H1 (cell line): Measurements from ENCODE around the gene BEST1. TPM values are rescaled to one million over a fixed set of nuclear protein-coding genes. Genes with fewer than 3 reads are reported as not detected.

Experiments used
- CTCF ChIA-PET: fragments of 300-600 bp; sonication (Branson Sonifier 250); formaldehyde crosslinking; loops from one replicate; lab custom pipeline; 2021; ENCODE audit not compliant: partially characterized antibody; lab: Charles Lee
- POLR2A ChIA-PET: fragments of 300-600 bp; sonication (Branson Sonifier 250); formaldehyde crosslinking; loops from one replicate; lab custom pipeline; 2021; ENCODE audit warnings: inconsistent platforms; ENCODE audit not compliant: partially characterized antibody; lab: Charles Lee
- DNase-seq, 2 experiments: peaks; one replicate each; pipeline versions ENCODE4 v3.0.0 to v3.0.0-alpha.2; 2010 to 2022; ENCODE audit warnings: low spot score in 2 of 2, low read depth in 1 of 2, mixed read lengths in 1 of 2
- FAIRE-seq: peaks from 2 replicates; lab custom pipeline; 2011; peaks lifted over from hg19 to GRCh38; lab: Jason Lieb, UNC
- H2AFZ ChIP-seq: 2 replicates; pipeline ENCODE4 v1.8.1; 2012; ENCODE audit warnings: low read length, inconsistent platforms
- H2AK5ac ChIP-seq: 2 replicates; pipeline ENCODE4 v1.6.1; 2013; ENCODE audit warnings: low read depth, low read length
- H2BK120ac ChIP-seq: replicated peaks from 2 replicates; pipeline ENCODE3; 2013; ENCODE audit warnings: low read depth, low read length, inconsistent platforms
- H2BK12ac ChIP-seq: 2 replicates; pipeline ENCODE4 v1.6.1; 2013; ENCODE audit warnings: low read depth, low read length
- H2BK15ac ChIP-seq: 2 replicates; pipeline ENCODE4 v1.6.1; 2013; ENCODE audit warnings: low read length
- H2BK20ac ChIP-seq: 2 replicates; pipeline ENCODE4 v1.6.1; 2013; ENCODE audit warnings: low read length
- H2BK5ac ChIP-seq: 2 replicates; pipeline ENCODE4 v1.6.1; 2013; ENCODE audit warnings: low read depth, low read length
- H3K14ac ChIP-seq: 2 replicates; pipeline ENCODE4 v1.6.1; 2013; ENCODE audit warnings: inconsistent platforms; ENCODE audit not compliant: insufficient read length
- H3K18ac ChIP-seq: 2 replicates; pipeline ENCODE4 v1.6.1; 2013; ENCODE audit warnings: low read length; ENCODE audit errors: extremely low read depth
- H3K23ac ChIP-seq: 2 replicates; pipeline ENCODE4 v1.6.1; 2013; ENCODE audit warnings: inconsistent platforms; ENCODE audit not compliant: insufficient read length
- H3K23me2 ChIP-seq: 2 replicates; pipeline ENCODE4 v1.6.1; 2013; ENCODE audit warnings: low read depth, low read length
- H3K27ac ChIP-seq: 2 replicates; pipeline ENCODE4 v1.6.1; 2011; ENCODE audit warnings: low read depth, low read length, inconsistent platforms
- H3K27me3 ChIP-seq, 4 experiments: replicated peaks in 1 of 4; 1 replicate in 1 of 4; 2 replicates in 3 of 4; pipeline versions ENCODE4 v1.6.1 to v1.8.1; 2011 to 2013; ENCODE audit warnings: low read length in 3 of 4, mild to moderate bottlenecking in 3 of 4, inconsistent platforms in 2 of 4, mixed read lengths in 2 of 4, moderate library complexity in 1 of 4; ENCODE audit not compliant: control insufficient read depth in 3 of 4, insufficient read depth in 3 of 4; ENCODE audit errors: extremely low read depth in 1 of 4
- H3K36me3 ChIP-seq, 4 experiments: 2 replicates each; pipeline versions ENCODE4 v1.6.1 to v1.8.1; 2011 to 2013; ENCODE audit warnings: mild to moderate bottlenecking in 4 of 4, low read length in 3 of 4, moderate library complexity in 2 of 4, control low read depth in 1 of 4, inconsistent platforms in 1 of 4; ENCODE audit not compliant: insufficient read depth in 4 of 4, control insufficient read depth in 2 of 4
- H3K4ac ChIP-seq: replicated peaks from 2 replicates; pipeline ENCODE3; 2013; ENCODE audit warnings: low read length, low read depth, mixed read lengths, inconsistent platforms; ENCODE audit not compliant: insufficient read length
- H3K4me1 ChIP-seq, 4 experiments: replicated peaks in 1 of 4; 1 replicate in 1 of 4; 2 replicates in 3 of 4; pipeline versions ENCODE4 v1.6.1 to v1.8.1; 2011 to 2013; ENCODE audit warnings: low read length in 3 of 4, inconsistent platforms in 2 of 4, mixed read lengths in 1 of 4; ENCODE audit not compliant: insufficient read depth in 4 of 4, control insufficient read depth in 3 of 4
- H3K4me2 ChIP-seq, 2 experiments: 2 replicates each; pipeline versions ENCODE4 v1.6.1 to v1.8.1; 2011 to 2013; ENCODE audit warnings: low read depth in 2 of 2, low read length in 2 of 2, control low read depth in 1 of 2, inconsistent platforms in 1 of 2, mild to moderate bottlenecking in 1 of 2; ENCODE audit not compliant: insufficient read depth in 1 of 2
- H3K4me3 ChIP-seq, 4 experiments: fragments of 200-600, 300-600 bp in 1 of 4; sonication (generic), shearing (Covaris generic), sonication (Bioruptor Twin) in 1 of 4; 2 replicates each; pipeline versions ENCODE4 v1.5.1 to v1.8.1; 2011 to 2016; ENCODE audit warnings: low read length in 4 of 4, low read depth in 3 of 4, control low read depth in 2 of 4, inconsistent platforms in 2 of 4, mild to moderate bottlenecking in 2 of 4, mixed read lengths in 1 of 4, moderate library complexity in 1 of 4; ENCODE audit not compliant: insufficient read depth in 2 of 4; ENCODE audit errors: extremely low read depth in 1 of 4
- H3K56ac ChIP-seq: replicated peaks from 2 replicates; pipeline ENCODE3; 2013; ENCODE audit warnings: low read depth, mild to moderate bottlenecking, mixed read lengths, low read length, inconsistent platforms; ENCODE audit not compliant: insufficient read length
- H3K79me1 ChIP-seq: 2 replicates; pipeline ENCODE4 v1.6.1; 2013; ENCODE audit warnings: low read depth, low read length, control low read depth
- H3K79me2 ChIP-seq, 2 experiments: 2 replicates each; pipeline versions ENCODE4 v1.6.1 to v1.8.1; 2012 to 2013; ENCODE audit warnings: low read length in 2 of 2, mild to moderate bottlenecking in 2 of 2, inconsistent platforms in 1 of 2; ENCODE audit not compliant: insufficient read depth in 2 of 2, control insufficient read depth in 1 of 2
- H3K9ac ChIP-seq, 4 experiments: replicated peaks in 1 of 4; 1 replicate in 1 of 4; 2 replicates in 3 of 4; pipeline versions ENCODE4 v1.6.1 to v1.8.1; 2011 to 2013; ENCODE audit warnings: low read depth in 3 of 4, low read length in 3 of 4, control low read depth in 2 of 4, mild to moderate bottlenecking in 2 of 4, moderate library complexity in 2 of 4, inconsistent platforms in 1 of 4; ENCODE audit errors: extremely low read depth in 1 of 4
- H3K9me3 ChIP-seq, 2 experiments: 2 replicates each; pipeline versions ENCODE4 v1.6.1 to v1.8.1; 2012 to 2013; ENCODE audit warnings: mild to moderate bottlenecking in 2 of 2, moderate library complexity in 2 of 2, control low read depth in 1 of 2, inconsistent platforms in 1 of 2, low read depth in 1 of 2, low read length in 1 of 2, mixed read lengths in 1 of 2; ENCODE audit not compliant: insufficient read depth in 2 of 2
- H4K20me1 ChIP-seq, 2 experiments: replicated peaks in 1 of 2; 2 replicates each; pipeline versions ENCODE3 to v1.8.1; 2011 to 2013; ENCODE audit warnings: inconsistent platforms in 2 of 2, low read length in 2 of 2, mild to moderate bottlenecking in 1 of 2; ENCODE audit not compliant: insufficient read depth in 2 of 2, control insufficient read depth in 1 of 2
- H4K5ac ChIP-seq: 2 replicates; pipeline ENCODE4 v1.6.1; 2013; ENCODE audit warnings: low read length, low read depth, mixed read lengths, inconsistent platforms; ENCODE audit not compliant: insufficient read length
- H4K8ac ChIP-seq: 2 replicates; pipeline ENCODE4 v1.8.0; 2013; ENCODE audit warnings: mild to moderate bottlenecking, moderate library complexity, low read length, inconsistent platforms; ENCODE audit not compliant: insufficient read depth; ENCODE audit errors: extremely low read depth
- H4K91ac ChIP-seq: replicated peaks from 2 replicates; pipeline ENCODE3; 2013; ENCODE audit warnings: low read length, mixed read lengths, inconsistent platforms; ENCODE audit not compliant: insufficient read length
- BACH1 ChIP-seq: IDR thresholded peaks from 2 replicates; pipeline ENCODE4 v1.6.1; 2012; ENCODE audit warnings: low read length, improper control_type of control experiment
- BRCA1 ChIP-seq: IDR thresholded peaks from 2 replicates; pipeline ENCODE4 v1.6.1; 2012; ENCODE audit warnings: low read depth, low read length, improper control_type of control experiment
- GABPA ChIP-seq: IDR thresholded peaks from 2 replicates; pipeline ENCODE4 v1.6.1; 2011; ENCODE audit warnings: mild to moderate bottlenecking, low read length, moderate library complexity, borderline replicate concordance; ENCODE audit not compliant: insufficient read depth
- KDM1A ChIP-seq: fragments of 200-600, 300-600 bp; sonication (generic); IDR thresholded peaks from 2 replicates; pipeline ENCODE4 v1.7.1; 2016; ENCODE audit warnings: mild to moderate bottlenecking, low read length, borderline replicate concordance
- POLR2A ChIP-seq, 2 experiments: IDR thresholded peaks; 1 replicate in 1 of 2; 2 replicates in 1 of 2; pipeline ENCODE4 v1.6.1; 2011; ENCODE audit warnings: low read depth in 2 of 2, low read length in 2 of 2, mild to moderate bottlenecking in 2 of 2; ENCODE audit errors: control extremely low read depth in 1 of 2
- POLR2AphosphoS5 ChIP-seq: IDR thresholded peaks from 2 replicates; pipeline ENCODE4 v1.6.1; 2011; ENCODE audit warnings: low read depth, low read length
- POU5F1 ChIP-seq: IDR thresholded peaks from 2 replicates; pipeline ENCODE4 v1.6.1; 2011; ENCODE audit warnings: low read depth, mild to moderate bottlenecking, low read length, moderate library complexity
- RBBP5 ChIP-seq: IDR thresholded peaks from 2 replicates; pipeline ENCODE4 v1.7.1; 2012; ENCODE audit warnings: low read depth, mild to moderate bottlenecking, inconsistent platforms, low read length, moderate library complexity, borderline replicate concordance
- RFX5 ChIP-seq: IDR thresholded peaks from 2 replicates; pipeline ENCODE4 v1.6.1; 2011; ENCODE audit warnings: low read depth, low read length, improper control_type of control experiment, borderline replicate concordance
- TCF12 ChIP-seq: IDR thresholded peaks from 2 replicates; pipeline ENCODE4 v1.6.1; 2011; ENCODE audit warnings: low read depth, mild to moderate bottlenecking, low read length
- WGBS, 2 experiments: shearing (Covaris generic) in 1 of 2; methylation state at CpG; one replicate each; pipeline versions ENCODE4 v1.1.6 to v1.1.7; 2013 to 2015; ENCODE audit warnings: low lambda C conversion rate in 2 of 2, mixed read lengths in 2 of 2, inconsistent platforms in 1 of 2, low coverage in 1 of 2, missing lambda C conversion rate in 1 of 2; ENCODE audit not compliant: insufficient replicate concordance in 2 of 2, insufficient coverage in 1 of 2, insufficient read length in 1 of 2; ENCODE audit errors: extremely low coverage in 1 of 2, missing lambda C conversion rate in 1 of 2; 5-methylcytosine and 5-hydroxymethylcytosine counted together
- polyA plus RNA-seq, 7 experiments: library from polyadenylated mRNA; depleted of rRNA in 3 of 7; stranded (reverse) in 5 of 7; unstranded in 2 of 7; fragments of >200 nt in 5 of 7; fragments of 200-250 nt in 2 of 7; gene quantifications; 1 replicate in 5 of 7; 2 replicates in 1 of 7; 4 replicates in 1 of 7; pipeline versions ENCODE4 v1.2.1 to v1.2.3, GENCODE V29; 2011 to 2013; ENCODE audit warnings: missing spikeins in 2 of 7, mixed read lengths in 2 of 7
- total RNA-seq: library from RNA; stranded (reverse); fragmentation: NEBNext Ultra II Directional; extraction: Animal tissue kit (Norgen Biotek cat#: 25700); gene quantifications from 2 replicates; pipeline ENCODE4 v1.2.1, GENCODE V29; 2021

BEST1 gene
- total and polyA plus RNA-seq, 2 of the 8 experiments (the other 6 are each of a cell fraction or from before 2014, with no cell fraction given) = 0.22 to 0.62 TPM

GRCh38 chr11:61964058-61964665 is 14.0 kb downstream of the BEST1 start:
- peaks cover 0 to 10% (median 5%) of the 10 kb centered on the region in 4 experiments; a peak in 4 of 7 replicates for H3K4me1 ChIP-seq
- H2BK15ac ChIP-seq = no peak overlapping the region
- H3K4me2 ChIP-seq = no peak overlapping the region; a peak in 1 of 4 replicates
- H3K36me3 ChIP-seq = peaks cover 14 to 29% (median 28%) of the 10 kb centered on the region in 4 experiments; a peak in 7 of 8 replicates
- H3K9me3 ChIP-seq = no peaks in the 10 kb centered on the region
- peak; percentile 52 to 78; a peak in 2 of 3 replicates for TF ChIP-seq POLR2A (IDR thresholded peaks at IDR 0.05; ENCODE audit: control extremely low read depth in 1 of 2, low read depth in 2 of 2, low read length in 2 of 2)
- no peak for TF ChIP-seq RBBP5
- TF ChIP-seq POLR2AphosphoS5 = peak; percentile 96
- TF ChIP-seq BRCA1 = no peak
- TF ChIP-seq RFX5 = no peak
- TF ChIP-seq POU5F1 = no peak
- TF ChIP-seq KDM1A = no peak
- no peak for TF ChIP-seq TCF12
- no peak for TF ChIP-seq BACH1
- no peak for TF ChIP-seq GABPA
- TF ChIP-seq, all 59 proteins: peak for 2
- Histone ChIP-seq H2BK5ac (no peak overlapping the region), H3K23me2 (peaks cover 12% of the 10 kb centered on the region; the same call in 1 of the 2 replicates), H3K23ac (no peak overlapping the region), H4K20me1 (peaks cover 10 to 21% of the 10 kb centered on the region in 2 experiments), H3K27ac (no peak overlapping the region), H2BK20ac (no peak overlapping the region), H3K56ac (no peak overlapping the region), H3K9ac (no peak overlapping the region), H3K79me1 (peaks cover 2% of the 10 kb centered on the region), H3K4me3 (no peak overlapping the region), H2BK12ac (no peak overlapping the region), H2BK120ac (no peak overlapping the region), H3K18ac (no peak overlapping the region), H4K5ac (no peak overlapping the region), H2AFZ (no peak overlapping the region), H4K91ac (no peak overlapping the region), H3K27me3 (no peaks in the 10 kb centered on the region), H3K4ac (no peak overlapping the region), H3K79me2 (peaks cover 14 to 35% of the 10 kb centered on the region in 2 experiments), H4K8ac (no peak overlapping the region), H3K14ac (no peak overlapping the region), H2AK5ac (no peak overlapping the region)
- no peak for DNase-seq
- ChIA-PET CTCF (interaction anchor here (1.4 to 6.0 kb wide), 4 partner anchors 18 to 116 kb away, joined by 3 to 38 read pairs (median 20); no protein-coding TSS in a partner anchor), POLR2A (interaction anchor here (0.8 to 25.7 kb wide), 10 partner anchors 5 to 117 kb away, joined by 3 to 458 read pairs (median 4); partner anchors contain the start of genes BEST1 and FTH1)
- FAIRE-seq = no peak
- WGBS, 2 experiments = 95% methylated on average over 4 of the region's 4 CpGs; no CpG with 5 or more reads in 1 of the 2 experiments
